Smooth muscle cell (in vitro differentiated cells): ENCODE measurements around the gene SLC43A1. TPM values are rescaled to one million over a fixed set of nuclear protein-coding genes. Genes with fewer than 3 reads are reported as not detected.

ENCODE experiments used
- DNase-seq: peaks from one replicate; lab custom pipeline; 2025; ENCODE audit not compliant: unreplicated experiment; lab: John Stamatoyannopoulos, UW
- H2AFZ ChIP-seq: fragments of 200-600 bp; sonication (generic); 2 replicates; pipeline ENCODE4 v1.6.0; 2016; ENCODE audit warnings: antibody characterized with exemption, low read depth, mild to moderate bottlenecking
- H3F3A ChIP-seq: fragments of 200-600 bp; sonication (generic); 2 replicates; pipeline ENCODE4 v1.6.0; 2017; ENCODE audit warnings: antibody characterized with exemption, low read depth
- H3K27ac ChIP-seq: fragments of 200-600 bp; sonication (generic); 2 replicates; pipeline ENCODE4 v1.5.1; 2016; ENCODE audit warnings: low read depth, mild to moderate bottlenecking
- H3K27me3 ChIP-seq: fragments of 200-600 bp; sonication (generic); 2 replicates; pipeline ENCODE4 v1.6.1; 2016; ENCODE audit warnings: low read depth, mild to moderate bottlenecking
- H3K36me3 ChIP-seq: fragments of 200-600 bp; sonication (generic); 2 replicates; pipeline ENCODE4 v1.5.1; 2016; ENCODE audit warnings: low read depth
- H3K4me1 ChIP-seq: fragments of 200-600 bp; sonication (generic); 2 replicates; pipeline ENCODE4 v1.5.1; 2016; ENCODE audit warnings: low read depth
- H3K4me2 ChIP-seq: fragments of 200-600 bp; sonication (generic); 2 replicates; pipeline ENCODE4 v1.6.0; 2016; ENCODE audit warnings: mild to moderate bottlenecking
- H3K4me3 ChIP-seq: fragments of 200-600 bp; sonication (generic); 2 replicates; pipeline ENCODE4 v1.5.1; 2016; ENCODE audit warnings: mild to moderate bottlenecking
- H3K79me2 ChIP-seq: fragments of 200-600 bp; sonication (generic); 2 replicates; pipeline ENCODE4 v1.6.0; 2016; ENCODE audit warnings: low read depth, mild to moderate bottlenecking
- H3K9ac ChIP-seq: fragments of 200-600 bp; sonication (generic); 2 replicates; pipeline ENCODE4 v1.6.0; 2016; ENCODE audit warnings: low read depth
- H3K9me3 ChIP-seq: fragments of 200-600 bp; sonication (generic); replicated peaks from 2 replicates; pipeline ENCODE4 v1.5.1; 2016; ENCODE audit warnings: low read depth
- H4K20me1 ChIP-seq: fragments of 200-600 bp; sonication (generic); 2 replicates; pipeline ENCODE4 v1.6.0; 2016; ENCODE audit warnings: low read depth
- WGBS: methylation state at CpG from one replicate; pipeline ENCODE4 v1.1.7; 2016; ENCODE audit warnings: low lambda C conversion rate; 5-methylcytosine and 5-hydroxymethylcytosine counted together
- polyA plus RNA-seq: library from polyadenylated mRNA; unstranded; fragments of >200 nt; fragmentation: Nextera tagmentation; extraction: Ambion mirVana; gene quantifications from 2 replicates; pipeline ENCODE4 v1.2.1, GENCODE V29; 2016
- total RNA-seq: library from RNA; depleted of rRNA; stranded (reverse); fragments of >200 nt; gene quantifications from 2 replicates; pipeline ENCODE4 v1.2.3, GENCODE V29; 2014
- TF ChIP-seq, protein P1 (sequence below): fragments of 200-600 bp; sonication (generic); IDR thresholded peaks from 2 replicates; pipeline ENCODE4 v1.5.1; 2017; ENCODE audit warnings: borderline replicate concordance, mild to moderate bottlenecking, antibody characterized with exemption; ENCODE audit not compliant: insufficient read depth, poor library complexity, severe bottlenecking

The SLC43A1 gene
- total and polyA plus RNA-seq, 2 experiments from 2014 or later, result 1.3 to 7.3 TPM

DNA sequence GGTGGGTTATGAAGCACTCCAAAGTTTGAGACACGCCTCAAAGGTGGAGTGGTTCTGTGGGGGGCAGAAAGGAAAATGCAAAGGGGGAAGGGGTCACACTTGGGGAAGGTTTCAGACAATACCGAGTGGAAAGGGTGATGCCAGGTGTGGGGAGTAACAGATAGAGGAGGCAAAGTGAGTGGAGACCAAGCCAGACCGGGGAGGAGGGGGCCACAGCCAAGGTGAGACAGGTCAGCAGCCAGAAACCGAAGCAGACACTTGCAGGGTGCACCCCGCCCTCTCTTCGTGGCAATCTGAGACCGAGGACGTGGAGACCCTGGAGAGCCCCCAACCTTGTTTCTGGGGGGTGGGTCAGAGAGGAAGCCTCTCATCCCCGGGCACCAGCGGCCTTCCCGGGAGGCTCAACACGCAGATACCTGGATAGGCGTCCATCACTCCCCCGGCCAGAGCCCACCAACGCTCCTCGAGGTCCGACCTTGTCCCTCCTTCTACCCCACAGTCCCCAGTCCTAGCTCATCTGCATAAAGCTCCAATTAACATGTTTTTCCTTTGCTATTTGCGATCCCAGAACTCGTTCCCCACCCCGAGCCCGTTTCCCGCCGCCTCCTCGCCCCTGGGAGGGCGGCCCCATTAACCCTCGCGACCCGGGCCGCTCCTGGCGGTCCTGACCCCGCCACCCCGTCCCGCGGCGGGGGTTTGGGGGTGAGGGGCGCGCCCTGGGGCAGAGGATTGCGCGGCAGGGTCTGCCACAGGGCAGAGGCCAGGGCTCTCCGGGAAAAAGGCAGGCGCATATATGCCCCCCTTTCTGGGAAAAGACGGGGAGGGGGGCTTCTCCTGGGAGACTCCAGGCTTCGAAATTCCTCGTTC lies 33.4 kb downstream of the SLC43A1 start:
- Histone ChIP-seq H3K27me3 (peaks cover 69% of the 10 kb centered on the region), H2AFZ (no peak overlapping the region), H3K9ac (no peak overlapping the region), H3K36me3 (no peaks in the 10 kb centered on the region), H3K9me3 (no peaks in the 10 kb centered on the region), H3K4me3 (peak overlapping the region; percentile 61), H3F3A (no peaks in the 10 kb centered on the region), H4K20me1 (no peaks in the 10 kb centered on the region), H3K79me2 (no peaks in the 10 kb centered on the region), H3K4me2 (peak overlapping the region; percentile 98), H3K4me1 (peaks cover 6% of the 10 kb centered on the region), H3K27ac (no peak overlapping the region)
- TF ChIP-seq, protein P1, sequence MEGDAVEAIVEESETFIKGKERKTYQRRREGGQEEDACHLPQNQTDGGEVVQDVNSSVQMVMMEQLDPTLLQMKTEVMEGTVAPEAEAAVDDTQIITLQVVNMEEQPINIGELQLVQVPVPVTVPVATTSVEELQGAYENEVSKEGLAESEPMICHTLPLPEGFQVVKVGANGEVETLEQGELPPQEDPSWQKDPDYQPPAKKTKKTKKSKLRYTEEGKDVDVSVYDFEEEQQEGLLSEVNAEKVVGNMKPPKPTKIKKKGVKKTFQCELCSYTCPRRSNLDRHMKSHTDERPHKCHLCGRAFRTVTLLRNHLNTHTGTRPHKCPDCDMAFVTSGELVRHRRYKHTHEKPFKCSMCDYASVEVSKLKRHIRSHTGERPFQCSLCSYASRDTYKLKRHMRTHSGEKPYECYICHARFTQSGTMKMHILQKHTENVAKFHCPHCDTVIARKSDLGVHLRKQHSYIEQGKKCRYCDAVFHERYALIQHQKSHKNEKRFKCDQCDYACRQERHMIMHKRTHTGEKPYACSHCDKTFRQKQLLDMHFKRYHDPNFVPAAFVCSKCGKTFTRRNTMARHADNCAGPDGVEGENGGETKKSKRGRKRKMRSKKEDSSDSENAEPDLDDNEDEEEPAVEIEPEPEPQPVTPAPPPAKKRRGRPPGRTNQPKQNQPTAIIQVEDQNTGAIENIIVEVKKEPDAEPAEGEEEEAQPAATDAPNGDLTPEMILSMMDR, result no peak
- 14% methylated on average over 23 of the region's 44 CpGs for WGBS
- no peak for DNase-seq

DNA sequence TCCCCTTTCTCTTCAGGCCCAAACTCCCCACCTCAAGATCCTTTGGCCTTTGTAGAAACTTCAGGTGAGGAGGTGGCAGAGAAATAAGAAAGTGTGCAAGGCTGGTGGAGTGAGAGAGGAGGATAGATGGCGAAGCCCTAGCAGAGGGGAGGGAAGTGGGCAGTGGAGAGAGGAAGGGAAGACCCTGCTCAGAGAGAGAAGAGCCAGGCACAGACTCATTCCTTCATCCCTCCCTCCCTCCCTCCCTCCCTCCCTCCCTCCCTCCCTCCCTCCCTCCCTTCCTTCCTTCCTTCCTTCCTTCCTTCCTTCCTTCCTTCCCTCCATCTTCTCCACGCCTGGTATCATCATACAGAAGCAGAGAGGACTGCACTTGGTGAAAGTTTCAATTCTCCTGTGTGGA lies 34.2 kb downstream of the SLC43A1 start:
- Histone ChIP-seq H3K9me3 (no peaks in the 10 kb centered on the region), H2AFZ (no peak overlapping the region), H3K36me3 (no peaks in the 10 kb centered on the region), H3K27ac (no peak overlapping the region), H3K4me1 (peaks cover 6% of the 10 kb centered on the region), H4K20me1 (no peaks in the 10 kb centered on the region), H3F3A (no peaks in the 10 kb centered on the region), H3K79me2 (no peaks in the 10 kb centered on the region), H3K9ac (no peak overlapping the region), H3K4me3 (no peak overlapping the region), H3K27me3 (peaks cover 77% of the 10 kb centered on the region), H3K4me2 (no peak overlapping the region)
- WGBS, result 89% methylated on average over 1 of the region's 2 CpGs
- no peak for DNase-seq
- TF ChIP-seq, protein P1, result no peak

- no peaks in the 10 kb centered on the region for H3K36me3 ChIP-seq
- H2AFZ ChIP-seq, result no peak overlapping the region
- H4K20me1 ChIP-seq, result no peaks in the 10 kb centered on the region
- TF ChIP-seq, protein P1, result peak; percentile 49
- 26% methylated on average over 9 of the region's 9 CpGs for WGBS
- no peak overlapping the region for H3K4me3 ChIP-seq
- H3F3A ChIP-seq, result no peaks in the 10 kb centered on the region
- H3K9me3 ChIP-seq, result no peaks in the 10 kb centered on the region
- DNase-seq, result no peak
- H3K4me1 ChIP-seq, result peaks cover 10% of the 10 kb centered on the region
- H3K4me2 ChIP-seq, result no peak overlapping the region
- H3K9ac ChIP-seq, result no peak overlapping the region
- H3K27me3 ChIP-seq, result peaks cover 84% of the 10 kb centered on the region
- no peak overlapping the region for H3K27ac ChIP-seq
- no peaks in the 10 kb centered on the region for H3K79me2 ChIP-seq
Measured at GRCh38 chr11:57480409-57481137, 34.9 kb downstream of the SLC43A1 start.
